Smooth muscle cell (in vitro differentiated cells): Measurements from ENCODE around the gene DGKA. TPM values are rescaled to one million over a fixed set of nuclear protein-coding genes. Genes with fewer than 3 reads are reported as not detected.
A peak's percentile ranks its signal among the peaks of the same experiment; 100 is the strongest.

ENCODE experiments used
- DNase-seq: peaks from one replicate; lab custom pipeline; 2025; ENCODE audit not compliant: unreplicated experiment; lab: John Stamatoyannopoulos, UW
- H2AFZ ChIP-seq: fragments of 200-600 bp; sonication (generic); 2 replicates; pipeline ENCODE4 v1.6.0; 2016; ENCODE audit warnings: antibody characterized with exemption, low read depth, mild to moderate bottlenecking
- H3F3A ChIP-seq: fragments of 200-600 bp; sonication (generic); 2 replicates; pipeline ENCODE4 v1.6.0; 2017; ENCODE audit warnings: antibody characterized with exemption, low read depth
- H3K27ac ChIP-seq: fragments of 200-600 bp; sonication (generic); 2 replicates; pipeline ENCODE4 v1.5.1; 2016; ENCODE audit warnings: low read depth, mild to moderate bottlenecking
- H3K27me3 ChIP-seq: fragments of 200-600 bp; sonication (generic); 2 replicates; pipeline ENCODE4 v1.6.1; 2016; ENCODE audit warnings: low read depth, mild to moderate bottlenecking
- H3K36me3 ChIP-seq: fragments of 200-600 bp; sonication (generic); 2 replicates; pipeline ENCODE4 v1.5.1; 2016; ENCODE audit warnings: low read depth
- H3K4me1 ChIP-seq: fragments of 200-600 bp; sonication (generic); 2 replicates; pipeline ENCODE4 v1.5.1; 2016; ENCODE audit warnings: low read depth
- H3K4me2 ChIP-seq: fragments of 200-600 bp; sonication (generic); 2 replicates; pipeline ENCODE4 v1.6.0; 2016; ENCODE audit warnings: mild to moderate bottlenecking
- H3K4me3 ChIP-seq: fragments of 200-600 bp; sonication (generic); 2 replicates; pipeline ENCODE4 v1.5.1; 2016; ENCODE audit warnings: mild to moderate bottlenecking
- H3K79me2 ChIP-seq: fragments of 200-600 bp; sonication (generic); 2 replicates; pipeline ENCODE4 v1.6.0; 2016; ENCODE audit warnings: low read depth, mild to moderate bottlenecking
- H3K9ac ChIP-seq: fragments of 200-600 bp; sonication (generic); 2 replicates; pipeline ENCODE4 v1.6.0; 2016; ENCODE audit warnings: low read depth
- H3K9me3 ChIP-seq: fragments of 200-600 bp; sonication (generic); replicated peaks from 2 replicates; pipeline ENCODE4 v1.5.1; 2016; ENCODE audit warnings: low read depth
- H4K20me1 ChIP-seq: fragments of 200-600 bp; sonication (generic); 2 replicates; pipeline ENCODE4 v1.6.0; 2016; ENCODE audit warnings: low read depth
- WGBS: methylation state at CpG from one replicate; pipeline ENCODE4 v1.1.7; 2016; ENCODE audit warnings: low lambda C conversion rate; 5-methylcytosine and 5-hydroxymethylcytosine counted together
- polyA plus RNA-seq: library from polyadenylated mRNA; unstranded; fragments of >200 nt; fragmentation: Nextera tagmentation; extraction: Ambion mirVana; gene quantifications from 2 replicates; pipeline ENCODE4 v1.2.1, GENCODE V29; 2016
- total RNA-seq: library from RNA; depleted of rRNA; stranded (reverse); fragments of >200 nt; gene quantifications from 2 replicates; pipeline ENCODE4 v1.2.3, GENCODE V29; 2014
- TF ChIP-seq, protein P1 (sequence below): fragments of 200-600 bp; sonication (generic); IDR thresholded peaks from 2 replicates; pipeline ENCODE4 v1.5.1; 2017; ENCODE audit warnings: borderline replicate concordance, mild to moderate bottlenecking, antibody characterized with exemption; ENCODE audit not compliant: insufficient read depth, poor library complexity, severe bottlenecking

Gene DGKA
- total and polyA plus RNA-seq, 2 experiments from 2014 or later: 66.3 to 87.1 TPM

DNA sequence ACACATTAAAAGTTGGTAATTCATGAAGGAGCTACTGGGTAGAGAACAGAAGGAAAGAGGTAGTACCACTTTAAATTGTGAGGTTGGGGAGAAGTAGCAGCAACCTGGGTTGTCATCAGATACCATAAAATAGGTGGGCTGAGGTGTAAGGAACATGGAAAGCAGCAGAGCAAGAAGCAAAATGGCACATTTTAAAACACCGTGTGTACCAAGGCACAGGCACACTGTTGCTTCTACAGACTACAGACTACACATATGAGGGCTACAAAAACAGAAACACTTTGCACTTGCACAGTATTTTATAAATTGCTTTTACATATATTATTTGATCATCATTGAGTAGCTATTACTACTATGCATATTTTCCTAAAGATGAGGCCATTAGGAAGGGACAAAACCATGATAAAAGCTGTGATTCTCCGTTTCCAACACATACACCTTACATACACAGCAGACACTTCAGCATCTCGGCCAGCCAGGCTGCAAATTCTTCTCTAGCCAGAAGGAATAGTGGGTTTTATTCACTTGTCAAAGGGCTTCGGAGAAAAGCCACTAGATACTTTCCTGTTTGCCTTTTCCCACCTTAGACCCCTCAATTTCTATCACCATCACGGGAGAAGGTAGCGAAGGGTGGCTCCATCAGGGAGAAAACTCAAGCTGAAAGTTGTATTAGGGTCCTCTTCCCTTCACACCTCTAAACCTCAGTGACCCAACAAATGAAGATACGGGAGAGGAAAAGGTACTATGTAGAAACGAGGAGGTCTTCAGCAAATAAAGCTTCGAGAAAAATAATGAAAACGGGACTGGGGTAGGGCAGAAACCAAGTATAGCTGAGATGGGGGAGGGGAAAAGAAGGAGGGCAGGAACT is 4.9 kb upstream of the DGKA start:
- WGBS: 21% methylated on average over 10 of the region's 10 CpGs

GRCh38 chr12:55926738-55927587 is 4.0 kb upstream of the DGKA start:
- Histone ChIP-seq H3K9me3 (no peaks in the 10 kb centered on the region), H4K20me1 (peaks cover 13% of the 10 kb centered on the region), H3K36me3 (no peaks in the 10 kb centered on the region), H3K79me2 (peaks cover 62% of the 10 kb centered on the region), H3K4me2 (peak overlapping the region; percentile 90), H3K4me1 (peaks cover 24% of the 10 kb centered on the region), H2AFZ (peak overlapping the region; percentile 87), H3K27me3 (no peaks in the 10 kb centered on the region), H3K4me3 (peak overlapping the region; percentile 82), H3F3A (peaks cover 17% of the 10 kb centered on the region), H3K27ac (peak overlapping the region; percentile 86), H3K9ac (peak overlapping the region; percentile 90)
- DNase-seq: peak; percentile 85
- TF ChIP-seq, protein P1, sequence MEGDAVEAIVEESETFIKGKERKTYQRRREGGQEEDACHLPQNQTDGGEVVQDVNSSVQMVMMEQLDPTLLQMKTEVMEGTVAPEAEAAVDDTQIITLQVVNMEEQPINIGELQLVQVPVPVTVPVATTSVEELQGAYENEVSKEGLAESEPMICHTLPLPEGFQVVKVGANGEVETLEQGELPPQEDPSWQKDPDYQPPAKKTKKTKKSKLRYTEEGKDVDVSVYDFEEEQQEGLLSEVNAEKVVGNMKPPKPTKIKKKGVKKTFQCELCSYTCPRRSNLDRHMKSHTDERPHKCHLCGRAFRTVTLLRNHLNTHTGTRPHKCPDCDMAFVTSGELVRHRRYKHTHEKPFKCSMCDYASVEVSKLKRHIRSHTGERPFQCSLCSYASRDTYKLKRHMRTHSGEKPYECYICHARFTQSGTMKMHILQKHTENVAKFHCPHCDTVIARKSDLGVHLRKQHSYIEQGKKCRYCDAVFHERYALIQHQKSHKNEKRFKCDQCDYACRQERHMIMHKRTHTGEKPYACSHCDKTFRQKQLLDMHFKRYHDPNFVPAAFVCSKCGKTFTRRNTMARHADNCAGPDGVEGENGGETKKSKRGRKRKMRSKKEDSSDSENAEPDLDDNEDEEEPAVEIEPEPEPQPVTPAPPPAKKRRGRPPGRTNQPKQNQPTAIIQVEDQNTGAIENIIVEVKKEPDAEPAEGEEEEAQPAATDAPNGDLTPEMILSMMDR: peak; percentile 86
- 2% methylated on average over 42 of the region's 42 CpGs for WGBS

More for the DNA sequence above, 4.9 kb upstream of the DGKA start:
- TF ChIP-seq, protein P1: no peak
- Histone ChIP-seq H2AFZ (peak overlapping the region; percentile 87), H3K27ac (peak overlapping the region; percentile 86), H4K20me1 (peaks cover 21% of the 10 kb centered on the region), H3F3A (peaks cover 12% of the 10 kb centered on the region), H3K4me2 (peak overlapping the region; percentile 90), H3K27me3 (no peaks in the 10 kb centered on the region), H3K36me3 (no peaks in the 10 kb centered on the region), H3K4me1 (peaks cover 19% of the 10 kb centered on the region), H3K9me3 (no peaks in the 10 kb centered on the region), H3K9ac (peak overlapping the region; percentile 90), H3K4me3 (peak overlapping the region; percentile 82), H3K79me2 (peaks cover 70% of the 10 kb centered on the region)
- no peak for DNase-seq

DNA sequence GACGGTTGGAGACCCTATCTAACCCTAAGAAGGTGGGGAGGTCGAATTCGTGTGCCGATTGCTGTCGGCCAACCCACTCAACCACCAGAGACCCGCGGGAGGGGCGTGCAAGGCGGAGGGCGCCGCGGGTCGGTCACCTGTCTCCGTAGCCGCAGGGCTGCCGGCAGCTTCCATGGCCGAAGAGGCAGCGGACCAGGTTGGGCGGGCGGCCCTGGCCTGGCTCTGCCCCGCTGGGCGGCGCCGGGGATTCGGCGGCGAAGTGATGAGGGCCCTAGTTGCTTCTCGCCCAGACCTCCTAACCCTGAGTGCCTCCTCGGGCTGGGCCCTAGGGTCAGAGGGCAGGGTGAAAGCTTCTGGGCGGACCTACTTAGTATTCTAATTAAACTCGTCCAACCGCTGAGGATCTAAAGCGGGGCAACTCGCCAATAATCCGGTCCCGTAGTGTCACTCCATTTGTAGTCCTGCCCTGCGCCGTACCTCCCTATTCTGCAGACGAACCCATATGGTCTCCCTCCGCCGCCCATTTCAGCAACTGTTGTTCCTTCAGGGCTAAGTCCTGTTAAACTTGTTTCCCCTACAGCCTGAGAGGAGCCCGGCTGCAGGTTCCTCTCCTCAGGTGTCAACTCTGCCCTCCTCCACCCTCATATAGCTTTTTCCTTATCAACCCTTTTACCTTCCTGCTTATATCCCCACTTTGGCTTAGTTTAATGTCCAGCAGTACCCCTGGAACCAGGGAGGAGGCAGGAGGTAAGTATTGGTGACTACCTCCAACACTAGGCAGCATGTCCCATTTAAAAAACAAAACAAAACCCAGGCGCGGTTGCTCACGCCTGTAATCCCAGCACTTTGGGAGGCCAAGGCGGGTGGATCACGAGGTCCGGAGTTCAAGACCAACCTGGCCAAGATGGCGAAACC is 3.1 kb upstream of the DGKA start, which contains the start of gene PYM1:
TSS of gene PYM1 (minus strand) at position 307 of the 915 bp plus-strand sequence. CDS start at position 174, 133 bp downstream.
- H3K79me2 ChIP-seq: peaks cover 53% of the 10 kb centered on the region
- H3K4me1 ChIP-seq: peaks cover 24% of the 10 kb centered on the region
- no peaks in the 10 kb centered on the region for H3K9me3 ChIP-seq
- H3K4me2 ChIP-seq: peak within 1 kb of the TSS; percentile 90
- TF ChIP-seq, protein P1: no peak
- no peaks in the 10 kb centered on the region for H3K27me3 ChIP-seq
- WGBS: 6% methylated on average over 48 of the region's 49 CpGs
- H3K4me3 ChIP-seq: peak within 1 kb of the TSS; percentile 82
- H3K36me3 ChIP-seq: no peaks in the 10 kb centered on the region
- peak within 1 kb of the TSS; percentile 87 for H2AFZ ChIP-seq
- DNase-seq: peak; percentile 32
- peak within 1 kb of the TSS; percentile 86 for H3K27ac ChIP-seq
- H3F3A ChIP-seq: peaks cover 17% of the 10 kb centered on the region
- H3K9ac ChIP-seq: peak within 1 kb of the TSS; percentile 90
- peaks cover 5% of the 10 kb centered on the region for H4K20me1 ChIP-seq
